CD4-positive, alpha-beta T cell treated with Interleukin-10 for 1 hour (primary cell): ENCODE data around the gene RNH1.

Experiments
- DNase-seq: peaks from one replicate; pipeline ENCODE4 v3.0.0-alpha.2; 2020

Gene RNH1

GRCh38 chr11:497565-498296 is 9.3 kb downstream of the RNH1 start:
- DNase-seq: no peak

DNA sequence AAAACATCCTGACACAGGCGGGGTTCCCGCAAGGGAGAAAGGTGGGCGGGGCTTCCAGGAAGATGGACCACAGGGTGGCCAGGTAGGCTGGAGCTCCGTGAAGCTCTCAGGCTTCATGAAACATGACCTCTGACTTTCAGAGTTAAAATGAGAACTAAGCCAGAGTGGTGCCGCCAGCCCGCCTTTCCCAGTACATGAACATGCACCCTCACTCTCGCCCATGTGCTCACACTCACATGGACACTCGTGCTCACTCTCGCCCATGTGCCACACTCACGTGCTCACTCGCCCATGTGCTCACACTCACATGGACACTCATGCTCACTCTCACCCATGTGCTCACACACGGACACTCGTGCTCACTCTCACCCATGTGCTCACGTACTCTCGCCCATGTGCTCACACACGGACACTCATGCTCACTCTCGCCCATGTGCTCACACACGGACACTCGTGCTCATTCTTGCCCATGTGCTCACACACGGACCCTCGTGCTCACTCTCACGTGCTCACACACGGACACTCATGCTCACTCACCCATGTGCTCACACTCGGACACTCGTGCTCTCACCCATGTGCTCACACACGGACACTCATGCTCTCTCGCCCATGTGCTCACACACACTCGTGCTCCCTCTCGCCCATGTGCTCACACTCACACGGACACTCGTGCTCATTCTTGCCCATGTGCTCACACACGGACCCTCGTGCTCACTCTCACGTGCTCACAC is 10.0 kb downstream of the RNH1 start:
- no peak for DNase-seq

- no peak for DNase-seq
Observed at GRCh38 chr11:495537-495931, 11.5 kb downstream of the RNH1 start.

DNA sequence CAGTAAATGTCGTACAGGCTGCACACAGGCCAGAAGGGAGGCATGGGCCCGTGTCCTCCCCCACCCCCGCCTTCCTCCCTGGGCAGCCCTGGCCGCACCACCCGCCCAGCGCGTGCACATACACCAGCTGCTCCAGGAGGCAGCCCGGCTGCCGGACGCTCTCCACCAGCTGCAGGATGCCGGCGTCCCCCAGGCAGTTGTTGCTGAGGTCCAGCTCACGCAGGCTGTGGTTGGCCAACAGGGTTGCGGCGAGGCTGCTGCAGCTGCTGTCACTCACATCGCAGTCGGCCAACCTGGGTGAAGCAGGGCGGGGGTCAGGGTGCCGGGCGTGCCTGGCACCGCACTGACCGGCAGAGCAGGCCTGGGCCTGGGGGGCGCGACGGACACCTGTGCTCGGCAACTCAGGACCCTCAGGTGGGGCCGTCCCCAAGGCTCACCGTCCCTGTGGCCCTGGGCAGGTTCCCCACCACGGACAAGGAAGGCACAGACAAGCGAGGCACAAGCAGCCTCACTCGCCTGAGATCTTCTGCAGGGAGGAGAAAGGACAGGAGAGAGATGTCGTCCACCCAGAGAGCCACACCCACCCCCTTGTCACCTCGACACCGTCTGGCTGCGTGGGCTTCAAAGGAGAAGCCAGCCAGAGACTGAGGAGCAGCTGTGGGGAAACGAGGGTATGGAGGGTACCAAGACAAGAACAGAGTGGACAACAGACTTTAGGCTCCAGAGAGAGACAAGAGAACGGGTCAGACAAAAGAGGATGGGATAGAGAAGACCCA is 12.1 kb downstream of the RNH1 start:
- DNase-seq: no peak

DNA sequence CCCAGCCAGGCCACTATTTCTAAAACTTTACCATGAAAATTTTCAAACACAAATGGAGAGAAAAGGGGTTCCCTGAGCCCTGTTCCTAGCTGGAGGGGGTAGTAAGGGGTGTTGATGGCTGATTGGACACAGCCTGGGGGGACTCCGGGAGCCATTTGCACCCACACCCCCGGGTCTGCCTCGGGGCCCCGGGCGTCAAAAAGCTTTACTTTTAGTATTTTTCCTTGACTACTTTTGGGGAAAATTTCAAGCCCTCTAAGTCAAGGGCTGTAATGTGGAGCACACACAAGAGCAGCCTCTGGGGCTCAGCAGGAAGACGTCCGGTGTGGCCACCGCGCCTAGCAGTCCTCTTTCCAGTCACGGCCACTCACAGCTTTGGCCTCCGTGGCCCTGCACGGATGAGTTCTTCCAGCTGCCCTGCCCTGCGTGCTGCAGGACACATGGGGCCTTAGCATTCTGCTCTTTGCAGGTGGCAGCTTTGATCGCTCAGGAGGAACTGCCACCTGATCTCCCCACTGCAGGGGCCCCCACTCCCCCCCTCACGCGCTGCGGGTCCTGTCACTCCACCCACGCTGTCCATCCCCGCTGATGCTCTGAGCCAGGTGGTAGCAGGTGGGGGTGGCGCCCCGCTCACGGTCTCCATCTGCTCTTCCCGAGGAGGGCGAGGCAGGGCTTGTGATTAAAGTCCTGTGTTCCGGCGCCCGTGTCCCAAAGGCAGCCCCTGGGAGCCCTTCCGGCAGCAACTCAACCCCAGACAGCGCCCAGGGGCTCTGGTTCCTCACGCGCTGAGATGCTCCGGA is 14.4 kb downstream of the RNH1 start:
- no peak for DNase-seq

DNA sequence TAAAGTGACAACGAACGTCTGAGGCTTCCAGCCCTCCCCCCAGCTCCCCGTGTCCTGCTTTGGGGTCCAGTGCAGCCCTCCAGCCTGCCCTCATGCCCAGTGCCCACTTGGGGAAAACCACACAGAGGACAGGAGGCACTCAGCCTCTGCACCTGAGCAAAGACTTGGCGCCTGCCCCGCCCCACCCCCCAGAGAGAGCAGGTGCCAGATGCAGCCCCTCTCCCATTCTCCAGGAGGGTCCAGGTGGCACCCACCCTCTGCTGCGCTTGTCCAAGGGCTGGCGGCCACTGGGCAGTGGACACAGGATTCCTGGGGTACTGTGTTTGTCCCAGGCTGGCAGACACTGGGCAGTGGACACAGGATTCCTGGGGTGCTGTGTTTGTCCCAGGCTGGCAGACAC is 15.7 kb downstream of the RNH1 start:
- DNase-seq: no peak

GRCh38 chr11:490930-491260 is 16.1 kb downstream of the RNH1 start:
- DNase-seq: no peak

DNA sequence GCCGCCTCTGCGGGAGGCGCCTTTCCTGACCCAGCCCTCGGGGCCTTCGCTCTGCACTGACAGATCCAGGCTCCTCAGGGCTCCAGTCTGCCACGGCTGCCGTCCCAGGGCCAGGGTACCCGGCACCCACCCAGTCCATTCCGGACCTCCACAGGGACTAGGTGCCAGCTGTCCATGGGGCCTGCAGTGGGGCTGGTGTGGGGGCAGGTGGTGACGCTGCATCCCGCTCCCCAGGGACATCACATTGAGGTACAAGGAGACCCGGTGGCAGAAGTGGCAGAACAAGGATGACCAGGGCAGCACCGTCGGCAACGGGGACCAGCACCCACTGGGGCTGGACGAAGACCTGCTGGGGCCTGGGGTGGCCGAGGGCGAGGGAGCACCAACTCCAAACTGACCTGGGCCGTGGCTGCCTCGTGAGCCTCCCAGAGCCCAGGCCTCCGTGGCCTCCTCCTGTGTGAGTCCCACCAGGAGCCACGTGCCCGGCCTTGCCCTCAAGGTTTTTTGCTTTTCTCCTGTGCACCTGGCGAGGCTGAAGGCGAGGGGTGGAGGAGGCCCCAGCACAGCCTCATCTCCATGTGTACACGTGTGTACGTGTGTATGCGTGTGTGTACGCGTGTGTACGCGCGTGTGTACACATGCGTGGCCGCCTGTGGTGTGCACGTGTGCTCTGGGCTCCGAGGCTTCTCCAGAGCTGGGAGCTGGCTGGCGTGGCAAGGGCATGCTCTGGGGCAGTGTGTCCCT is 16.7 kb downstream of the RNH1 start:
- DNase-seq: no peak

GRCh38 chr11:489610-490185 is 17.3 kb downstream of the RNH1 start:
- no peak for DNase-seq

DNA sequence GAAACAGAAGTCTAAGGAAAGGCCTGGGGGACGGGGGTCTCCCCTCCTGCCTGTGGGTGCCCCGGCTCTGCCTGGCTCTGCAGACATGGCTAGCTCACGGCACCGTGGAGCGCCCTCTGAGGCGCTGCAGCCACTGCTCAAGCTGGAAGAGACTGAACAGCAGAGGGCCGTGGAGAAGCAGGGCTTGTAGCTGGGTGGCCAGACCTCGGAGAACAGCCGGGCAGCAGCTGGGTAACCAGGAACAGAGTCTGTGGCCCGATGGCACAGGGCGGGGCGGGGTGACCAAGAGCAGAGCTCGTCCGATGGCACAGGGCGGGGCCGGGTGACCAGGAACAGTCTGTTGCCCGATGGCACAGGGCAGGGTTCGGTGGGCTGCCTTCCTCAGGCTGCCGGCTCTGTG is 18.1 kb downstream of the RNH1 start:
- no peak for DNase-seq

- no peak for DNase-seq
Observed at GRCh38 chr11:488579-488978, 18.5 kb downstream of the RNH1 start.

- no peak for DNase-seq
Observed at GRCh38 chr11:488062-488461, 19.0 kb downstream of the RNH1 start.

GRCh38 chr11:487571-488021 is 19.4 kb downstream of the RNH1 start:
- no peak for DNase-seq

GRCh38 chr11:486189-486588 is 20.9 kb downstream of the RNH1 start:
- no peak for DNase-seq

- no peak for DNase-seq
Observed at GRCh38 chr11:484616-485015, 22.4 kb downstream of the RNH1 start.

- no peak for DNase-seq
Observed at GRCh38 chr11:479311-479710, 27.7 kb downstream of the RNH1 start.

- no peak for DNase-seq
Observed at GRCh38 chr11:477052-477715, 29.9 kb downstream of the RNH1 start.

- DNase-seq: no peak
Observed at GRCh38 chr11:476416-476815, 30.6 kb downstream of the RNH1 start.

DNA sequence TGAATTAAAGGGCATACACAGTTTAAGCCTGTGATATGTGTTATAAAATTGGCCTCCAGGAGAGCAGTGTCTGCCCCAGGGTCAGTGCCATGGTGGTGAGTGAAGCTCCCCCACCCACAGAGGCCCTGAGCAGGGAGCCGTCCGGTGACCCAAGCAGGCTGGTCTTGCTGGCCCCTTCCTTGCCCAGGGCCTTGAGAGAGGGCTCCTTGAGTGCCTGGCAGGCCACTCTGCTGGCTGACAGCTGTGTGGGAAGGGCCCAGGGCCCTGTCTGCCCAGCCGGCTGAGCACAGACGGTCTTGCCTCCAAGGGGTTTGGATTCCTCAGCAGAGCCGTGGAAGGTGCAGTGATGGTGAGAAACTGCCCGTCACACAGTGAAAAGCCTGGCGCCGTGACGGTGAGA is 31.1 kb downstream of the RNH1 start:
- DNase-seq: no peak

DNA sequence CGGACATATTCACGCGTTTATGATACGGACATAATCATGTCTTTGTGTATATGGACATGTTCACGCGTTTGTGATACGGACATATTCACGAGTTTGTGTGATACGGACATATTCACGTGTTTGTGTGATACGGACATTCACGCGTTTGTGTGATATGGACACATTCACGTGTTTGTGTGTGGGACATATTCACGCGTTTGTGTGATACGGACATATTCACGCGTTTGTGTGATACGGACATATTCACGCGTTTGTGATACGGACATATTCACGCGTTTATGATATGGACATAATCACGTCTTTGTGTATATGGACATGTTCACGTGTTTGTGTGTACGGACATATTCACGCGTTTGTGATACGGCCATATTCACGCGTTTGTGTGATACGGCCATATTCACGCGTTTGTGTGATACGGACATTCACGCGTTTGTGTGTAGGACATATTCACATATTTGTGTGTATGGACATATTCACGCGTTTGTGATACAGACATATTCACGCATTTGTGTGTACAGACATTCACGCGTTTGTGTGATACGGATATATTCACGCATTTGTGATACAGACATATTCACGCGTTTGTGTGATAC is 32.0 kb downstream of the RNH1 start:
- no peak for DNase-seq
